Neutrophil (primary cell): ENCODE data around the gene ELF4.

Experiments
- H3K27ac ChIP-seq: fragments of 200-600 bp; sonication (generic); 2 replicates; pipeline ENCODE4 v1.5.1; 2016; ENCODE audit warnings: mild to moderate bottlenecking, moderate library complexity
- H3K27me3 ChIP-seq: fragments of 200-600 bp; sonication (generic); 2 replicates; pipeline ENCODE4 v1.6.0; 2016; ENCODE audit warnings: mild to moderate bottlenecking
- H3K36me3 ChIP-seq: fragments of 200-600 bp; sonication (generic); 2 replicates; pipeline ENCODE4 v1.5.1; 2017
- H3K4me1 ChIP-seq, 2 experiments: fragments of 200-600 bp in 1 of 2; sonication (generic) in 1 of 2; 1 replicate in 1 of 2; 2 replicates in 1 of 2; pipeline versions ENCODE4 v1.5.1 to v1.6.1; 2013 to 2016; ENCODE audit warnings: low read depth in 1 of 2, low read length in 1 of 2, mild to moderate bottlenecking in 1 of 2, moderate library complexity in 1 of 2; ENCODE audit not compliant: control insufficient read depth in 1 of 2, insufficient read depth in 1 of 2
- H3K4me3 ChIP-seq, 2 experiments: fragments of 200-600 bp in 1 of 2; sonication (generic) in 1 of 2; 1 replicate in 1 of 2; 2 replicates in 1 of 2; pipeline ENCODE4 v1.5.1; 2013 to 2016; ENCODE audit warnings: low read depth in 1 of 2, low read length in 1 of 2, mild to moderate bottlenecking in 1 of 2, moderate library complexity in 1 of 2
- H3K9me3 ChIP-seq: fragments of 200-600 bp; sonication (generic); 2 replicates; pipeline ENCODE4 v1.5.1; 2016
- TF ChIP-seq, protein P1 (sequence below): fragments of 200-600 bp; sonication (generic); IDR thresholded peaks from 2 replicates; pipeline ENCODE4 v1.5.1; 2016; ENCODE audit warnings: antibody characterized with exemption

ELF4 gene

DNA sequence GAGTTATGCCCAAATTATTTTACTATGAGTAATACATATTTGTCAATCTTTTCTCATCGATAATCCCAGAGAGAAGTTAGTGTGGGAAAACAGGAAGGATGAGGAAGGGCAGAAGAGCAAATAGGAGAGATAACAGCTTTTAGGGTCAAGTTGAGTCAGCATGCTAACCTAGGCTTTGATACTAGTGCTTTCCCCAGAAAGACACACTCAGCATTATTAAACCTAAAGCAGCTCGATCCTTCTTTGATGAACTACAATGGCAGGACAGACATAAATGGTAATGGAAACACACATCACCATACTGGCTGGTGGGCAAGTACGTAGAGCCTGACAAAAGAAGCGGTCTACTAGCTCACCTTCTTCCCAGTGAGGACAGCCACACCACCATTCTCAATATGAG, 34.8 kb upstream of the ELF4 start:
- peaks cover 0 to 7% of the 10 kb centered on the region in 2 experiments for H3K4me1 ChIP-seq
- H3K27ac ChIP-seq: no peak overlapping the region
- TF ChIP-seq, protein P1, sequence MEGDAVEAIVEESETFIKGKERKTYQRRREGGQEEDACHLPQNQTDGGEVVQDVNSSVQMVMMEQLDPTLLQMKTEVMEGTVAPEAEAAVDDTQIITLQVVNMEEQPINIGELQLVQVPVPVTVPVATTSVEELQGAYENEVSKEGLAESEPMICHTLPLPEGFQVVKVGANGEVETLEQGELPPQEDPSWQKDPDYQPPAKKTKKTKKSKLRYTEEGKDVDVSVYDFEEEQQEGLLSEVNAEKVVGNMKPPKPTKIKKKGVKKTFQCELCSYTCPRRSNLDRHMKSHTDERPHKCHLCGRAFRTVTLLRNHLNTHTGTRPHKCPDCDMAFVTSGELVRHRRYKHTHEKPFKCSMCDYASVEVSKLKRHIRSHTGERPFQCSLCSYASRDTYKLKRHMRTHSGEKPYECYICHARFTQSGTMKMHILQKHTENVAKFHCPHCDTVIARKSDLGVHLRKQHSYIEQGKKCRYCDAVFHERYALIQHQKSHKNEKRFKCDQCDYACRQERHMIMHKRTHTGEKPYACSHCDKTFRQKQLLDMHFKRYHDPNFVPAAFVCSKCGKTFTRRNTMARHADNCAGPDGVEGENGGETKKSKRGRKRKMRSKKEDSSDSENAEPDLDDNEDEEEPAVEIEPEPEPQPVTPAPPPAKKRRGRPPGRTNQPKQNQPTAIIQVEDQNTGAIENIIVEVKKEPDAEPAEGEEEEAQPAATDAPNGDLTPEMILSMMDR: no peak
- H3K9me3 ChIP-seq: no peaks in the 10 kb centered on the region
- no peak overlapping the region for H3K4me3 ChIP-seq
- no peaks in the 10 kb centered on the region for H3K27me3 ChIP-seq
- peaks cover 1% of the 10 kb centered on the region for H3K36me3 ChIP-seq

DNA sequence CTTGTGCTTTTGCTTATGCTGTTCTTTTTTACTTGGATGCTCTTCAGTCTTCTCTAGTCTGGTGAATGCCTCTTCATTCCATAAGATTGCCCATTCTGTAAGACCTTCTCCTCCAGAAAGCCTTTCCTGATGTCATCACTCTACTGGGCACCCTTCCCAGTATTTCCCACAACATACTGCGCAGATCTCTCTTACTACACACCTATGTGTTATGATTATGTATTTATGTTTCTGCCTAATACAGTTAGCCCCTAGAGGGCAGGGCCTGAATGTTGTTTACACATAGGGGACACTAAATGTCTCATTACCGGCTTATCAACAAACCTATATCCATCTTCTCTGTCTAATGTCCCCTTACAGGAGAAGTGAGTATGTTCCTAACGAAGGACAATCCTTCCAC, 34.2 kb upstream of the ELF4 start:
- no peak overlapping the region for H3K4me3 ChIP-seq
- TF ChIP-seq, protein P1: no peak
- no peaks in the 10 kb centered on the region for H3K27me3 ChIP-seq
- H3K4me1 ChIP-seq: peaks cover 0 to 7% of the 10 kb centered on the region in 2 experiments
- no peaks in the 10 kb centered on the region for H3K9me3 ChIP-seq
- peaks cover 6% of the 10 kb centered on the region for H3K36me3 ChIP-seq
- H3K27ac ChIP-seq: no peak overlapping the region

DNA sequence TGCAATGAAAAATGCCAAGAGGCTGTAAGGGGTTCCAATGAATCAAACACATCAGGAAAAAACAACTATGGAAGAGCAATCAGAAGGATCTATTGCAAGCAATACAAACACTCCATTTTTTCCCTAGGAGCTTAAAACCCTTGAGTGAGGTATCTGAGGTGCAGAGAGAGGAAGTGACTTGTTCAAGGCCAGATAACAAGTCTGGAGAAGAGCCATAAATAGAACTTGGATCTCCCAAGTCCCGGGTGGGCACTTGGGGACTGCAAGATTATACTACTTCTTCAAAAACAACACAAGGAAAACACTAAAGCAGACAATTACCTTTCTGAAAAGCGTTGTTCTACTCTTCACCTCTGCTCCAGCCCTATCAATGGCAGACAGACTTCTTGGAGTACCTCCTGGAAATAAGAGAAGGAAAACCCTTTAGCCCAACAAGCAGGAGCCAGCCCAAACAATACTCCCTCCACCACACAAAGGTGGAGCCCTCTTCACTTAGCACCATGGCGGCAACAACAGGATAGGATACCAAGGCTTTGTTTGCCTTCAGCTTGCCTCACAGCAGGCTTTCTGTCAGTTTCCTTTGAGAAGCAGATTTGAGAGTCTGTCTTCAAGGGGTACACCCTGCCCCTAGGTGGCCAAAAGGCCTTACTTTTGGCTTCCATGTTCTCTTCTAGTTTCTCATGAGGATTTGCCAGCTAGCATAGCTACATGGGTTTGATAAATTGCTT, 29.3 kb upstream of the ELF4 start:
- no peak overlapping the region for H3K4me3 ChIP-seq
- no peaks in the 10 kb centered on the region for H3K9me3 ChIP-seq
- H3K27ac ChIP-seq: no peak overlapping the region
- H3K4me1 ChIP-seq: no peaks in the 10 kb centered on the region
- TF ChIP-seq, protein P1: no peak
- H3K36me3 ChIP-seq: peaks cover 19% of the 10 kb centered on the region
- no peaks in the 10 kb centered on the region for H3K27me3 ChIP-seq

DNA sequence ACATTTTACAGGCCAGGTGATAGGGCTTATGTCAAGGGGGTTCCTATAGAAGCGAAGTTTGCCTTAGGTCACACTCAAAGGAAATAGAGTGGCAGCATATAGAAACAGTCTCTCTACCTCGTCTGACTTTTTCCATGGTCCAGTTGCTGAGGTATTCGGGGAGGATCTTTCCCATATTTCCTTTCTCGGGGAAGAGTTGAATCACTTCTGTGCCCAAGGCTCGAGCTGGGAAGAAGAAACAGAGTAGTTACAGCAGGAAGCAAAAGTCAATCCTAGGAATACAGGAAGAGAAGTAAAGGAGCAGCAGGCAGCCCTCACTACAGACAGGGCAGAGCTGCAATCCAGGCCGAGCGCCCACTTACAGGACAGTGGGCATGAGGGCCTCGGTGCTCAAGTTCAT, 26.7 kb upstream of the ELF4 start:
- no peak overlapping the region for H3K4me3 ChIP-seq
- no peaks in the 10 kb centered on the region for H3K27me3 ChIP-seq
- TF ChIP-seq, protein P1: no peak
- no peaks in the 10 kb centered on the region for H3K9me3 ChIP-seq
- H3K4me1 ChIP-seq: no peaks in the 10 kb centered on the region
- no peak overlapping the region for H3K27ac ChIP-seq
- peaks cover 19% of the 10 kb centered on the region for H3K36me3 ChIP-seq

DNA sequence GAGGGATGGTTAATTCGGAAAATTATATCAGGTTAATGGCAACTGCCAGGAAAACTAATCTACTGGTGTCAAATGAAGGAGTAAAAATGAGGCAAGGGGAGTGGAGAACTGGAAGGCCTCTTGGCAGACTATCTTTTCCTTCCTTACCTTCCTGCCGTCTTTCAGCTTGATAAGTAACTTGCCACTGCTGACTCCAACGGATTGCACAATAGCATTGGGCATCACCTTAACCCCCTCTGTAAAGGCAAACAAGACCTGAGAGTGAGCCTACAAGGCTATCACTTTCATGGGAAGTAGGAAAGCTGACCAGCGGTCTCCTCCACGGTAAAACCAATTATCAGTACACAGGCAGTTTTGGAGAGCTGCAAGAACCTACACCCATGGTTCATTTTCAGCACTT, 26.2 kb upstream of the ELF4 start:
- H3K27ac ChIP-seq: no peak overlapping the region
- H3K4me1 ChIP-seq: no peaks in the 10 kb centered on the region
- no peaks in the 10 kb centered on the region for H3K27me3 ChIP-seq
- TF ChIP-seq, protein P1: no peak
- no peak overlapping the region for H3K4me3 ChIP-seq
- H3K36me3 ChIP-seq: peaks cover 19% of the 10 kb centered on the region
- no peaks in the 10 kb centered on the region for H3K9me3 ChIP-seq
